Lower leg skin (tissue), 4 donors: ENCODE data around the gene PRDM16. TPM values are rescaled to one million over a fixed set of nuclear protein-coding genes. Genes with fewer than 3 reads are reported as not detected.
A peak's percentile ranks its signal among the peaks of the same experiment; 100 is the strongest.

Source experiments
- DNase-seq, 2 donors: peaks; one replicate each; pipeline ENCODE4 v3.0.0-alpha.2; 2019; ENCODE audit warnings: low spot score in 2 of 2
- H3K4me3 ChIP-seq: fragments of 200-600 bp; sonication (generic); 2 replicates; pipeline ENCODE4 v1.5.1; 2017; ENCODE audit warnings: mild to moderate bottlenecking, low read depth; ENCODE audit not compliant: poor library complexity, severe bottlenecking
- POLR2A ChIP-seq, 2 donors: fragments of 450-650 bp; IDR thresholded peaks; one replicate each; pipeline ENCODE4 v1.6.1; 2016 to 2017; ENCODE audit warnings: antibody characterized with exemption in 2 of 2, mild to moderate bottlenecking in 1 of 2, moderate library complexity in 1 of 2
- WGBS, 2 donors: methylation state at CpG; one replicate each; pipeline ENCODE4 v1.1.5; 2018; 5-methylcytosine and 5-hydroxymethylcytosine counted together
- intact Hi-C: fragments of 100-400 bp; cut with DNase I; formaldehyde crosslinking; loops from one replicate; pipeline ENCODE4 v1.15.0; 2023; ENCODE audit warnings: low total_unique reads
- total RNA-seq, 4 donors: library from RNA; depleted of rRNA; stranded (reverse); fragments of >200 nt; gene quantifications; one replicate each; pipeline ENCODE4 v1.1.0, GENCODE V29; 2016
- TF ChIP-seq, protein P1 (sequence below), 3 donors: fragments of 450-650 bp; IDR thresholded peaks; one replicate each; pipeline ENCODE4 v1.5.1; 2016; ENCODE audit warnings: antibody characterized with exemption in 3 of 3, mild to moderate bottlenecking in 3 of 3, moderate library complexity in 2 of 3

PRDM16 gene
- total RNA-seq, 4 donors from 2014 or later = 0.08 to 0.91 (median 0.56) TPM; not detected in 1

DNA sequence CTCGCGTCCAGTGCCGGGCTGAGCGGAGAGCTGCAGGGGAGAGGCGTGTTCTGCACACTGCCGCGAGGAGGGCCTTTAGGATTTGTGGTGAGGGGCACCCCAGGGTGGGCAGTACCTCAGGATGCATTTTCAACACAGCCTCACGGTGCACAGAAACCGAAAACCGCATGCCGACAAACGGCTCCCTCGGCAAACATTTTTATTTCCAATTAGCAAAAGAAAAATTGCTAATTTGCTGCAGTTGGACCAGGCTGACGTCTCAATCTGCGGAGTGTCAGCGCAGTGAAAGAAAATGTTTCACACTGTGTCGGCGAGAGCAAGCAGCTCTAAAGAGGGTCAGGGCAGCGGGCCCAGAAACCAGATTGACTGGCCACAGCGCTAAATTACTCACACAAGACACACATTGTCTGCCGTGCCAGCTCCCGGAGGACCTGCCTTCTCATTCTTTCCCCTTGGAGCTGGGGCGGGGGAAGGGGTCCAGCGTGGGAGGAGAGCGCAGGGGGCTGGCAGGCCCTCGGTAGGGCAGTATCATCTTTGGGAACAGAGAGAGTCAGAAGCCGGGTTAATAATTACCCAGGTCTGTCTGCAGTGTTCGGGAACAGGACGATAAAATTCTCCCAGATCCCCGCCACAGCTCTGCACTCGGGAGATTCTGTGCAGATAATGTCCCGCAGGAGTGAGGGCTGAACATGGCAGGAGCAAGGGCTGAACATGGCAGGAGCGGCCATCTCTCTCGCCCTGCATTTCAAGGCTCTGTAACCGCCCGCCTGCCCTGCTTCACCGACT lies 150.2 kb downstream of the PRDM16 start:
- intact Hi-C loops = no loop called here
- no peak overlapping the region for H3K4me3 ChIP-seq
- no peak for TF ChIP-seq POLR2A (IDR thresholded peaks at IDR 0.05)
- DNase-seq = peak in 1 of 2 donors; percentile 17
- WGBS, 2 donors = 47 to 48% methylated on average over 35 to 37 of the region's 37 CpGs

DNA sequence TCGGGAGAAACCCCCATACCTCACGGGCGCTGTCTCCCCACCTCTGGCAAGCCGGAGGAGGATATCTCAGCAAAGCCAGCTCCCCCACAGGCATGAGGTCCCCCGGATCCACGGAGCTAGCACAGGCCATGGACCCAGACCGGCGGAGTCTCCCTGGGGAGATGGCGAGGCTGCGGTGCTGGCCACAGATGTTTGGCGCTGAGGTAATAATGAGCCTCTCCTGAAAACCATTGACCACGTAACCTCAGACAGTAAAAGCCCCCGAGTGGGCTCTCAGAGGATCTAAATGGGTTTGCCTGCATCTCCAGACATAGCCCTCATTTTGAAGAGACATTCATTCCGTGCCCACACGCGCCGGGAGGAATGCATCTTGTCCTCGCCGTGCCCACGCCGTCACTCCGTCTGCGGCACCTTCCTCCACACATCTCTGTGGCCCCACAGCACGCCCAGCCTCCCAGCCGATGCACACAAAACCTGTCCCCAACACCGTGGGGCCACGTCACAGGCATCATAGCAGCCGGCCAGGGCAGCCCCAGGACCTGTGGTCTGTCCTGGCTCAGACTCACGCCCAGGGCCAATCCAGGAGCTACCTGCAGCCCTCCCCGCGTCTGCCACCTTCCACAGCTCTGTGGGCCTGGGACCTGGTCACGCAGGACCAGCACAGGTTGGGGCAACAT lies 150.9 kb downstream of the PRDM16 start:
- H3K4me3 ChIP-seq = no peak overlapping the region
- intact Hi-C loops = no loop called here
- no peak for DNase-seq
- 86% methylated on average over 29 to 31 of the region's 32 CpGs for WGBS, 2 donors
- no peak for TF ChIP-seq POLR2A (IDR thresholded peaks at IDR 0.05)
- TF ChIP-seq, protein P1, sequence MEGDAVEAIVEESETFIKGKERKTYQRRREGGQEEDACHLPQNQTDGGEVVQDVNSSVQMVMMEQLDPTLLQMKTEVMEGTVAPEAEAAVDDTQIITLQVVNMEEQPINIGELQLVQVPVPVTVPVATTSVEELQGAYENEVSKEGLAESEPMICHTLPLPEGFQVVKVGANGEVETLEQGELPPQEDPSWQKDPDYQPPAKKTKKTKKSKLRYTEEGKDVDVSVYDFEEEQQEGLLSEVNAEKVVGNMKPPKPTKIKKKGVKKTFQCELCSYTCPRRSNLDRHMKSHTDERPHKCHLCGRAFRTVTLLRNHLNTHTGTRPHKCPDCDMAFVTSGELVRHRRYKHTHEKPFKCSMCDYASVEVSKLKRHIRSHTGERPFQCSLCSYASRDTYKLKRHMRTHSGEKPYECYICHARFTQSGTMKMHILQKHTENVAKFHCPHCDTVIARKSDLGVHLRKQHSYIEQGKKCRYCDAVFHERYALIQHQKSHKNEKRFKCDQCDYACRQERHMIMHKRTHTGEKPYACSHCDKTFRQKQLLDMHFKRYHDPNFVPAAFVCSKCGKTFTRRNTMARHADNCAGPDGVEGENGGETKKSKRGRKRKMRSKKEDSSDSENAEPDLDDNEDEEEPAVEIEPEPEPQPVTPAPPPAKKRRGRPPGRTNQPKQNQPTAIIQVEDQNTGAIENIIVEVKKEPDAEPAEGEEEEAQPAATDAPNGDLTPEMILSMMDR (IDR thresholded peaks at IDR 0.05) = no peak

DNA sequence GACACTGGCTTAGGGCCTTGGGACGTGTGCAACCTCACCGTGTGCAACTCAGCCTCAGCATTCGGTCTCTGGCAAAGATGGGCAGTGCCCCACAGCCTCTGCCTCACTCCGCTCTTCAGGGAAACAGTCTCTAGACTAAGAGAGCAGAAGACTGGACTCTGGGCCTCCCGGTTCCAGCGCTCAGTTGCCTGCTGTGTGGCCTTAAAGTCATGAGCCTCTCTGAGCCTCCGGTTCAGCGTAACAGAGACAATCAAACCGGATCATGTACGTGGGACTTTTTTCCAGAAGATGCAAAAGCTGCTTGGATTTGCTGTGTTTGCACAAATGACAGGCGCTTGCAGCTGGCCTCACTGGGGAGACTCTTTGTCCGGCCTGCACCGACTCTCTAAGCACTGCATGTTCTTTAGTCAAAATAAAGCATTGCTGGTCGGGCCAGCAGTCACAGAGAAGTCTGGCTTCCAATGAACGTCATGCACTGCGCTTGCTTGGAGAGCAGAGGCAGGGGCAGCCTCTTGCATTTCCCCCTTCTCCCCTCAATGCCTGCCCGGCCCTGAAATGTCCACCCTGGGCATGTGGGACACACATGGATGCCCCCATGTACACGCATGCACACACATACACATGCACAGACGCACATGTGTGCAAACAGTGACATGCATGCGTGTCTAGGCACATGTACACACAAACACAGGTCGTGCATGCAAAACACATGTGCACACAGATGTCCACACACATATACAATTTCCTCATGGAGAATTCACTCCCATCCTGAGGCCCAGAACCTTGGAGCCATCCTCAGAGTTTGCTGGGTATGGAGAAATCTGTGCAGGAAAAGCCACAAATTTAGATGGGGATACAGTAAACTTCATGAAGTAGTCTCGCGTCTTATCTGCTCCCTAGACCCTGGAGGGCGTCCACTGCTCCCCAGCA lies 152.4 kb downstream of the PRDM16 start:
- intact Hi-C loops = no loop called here
- WGBS, 2 donors = 77% methylated on average over 24 of the region's 24 CpGs

DNA sequence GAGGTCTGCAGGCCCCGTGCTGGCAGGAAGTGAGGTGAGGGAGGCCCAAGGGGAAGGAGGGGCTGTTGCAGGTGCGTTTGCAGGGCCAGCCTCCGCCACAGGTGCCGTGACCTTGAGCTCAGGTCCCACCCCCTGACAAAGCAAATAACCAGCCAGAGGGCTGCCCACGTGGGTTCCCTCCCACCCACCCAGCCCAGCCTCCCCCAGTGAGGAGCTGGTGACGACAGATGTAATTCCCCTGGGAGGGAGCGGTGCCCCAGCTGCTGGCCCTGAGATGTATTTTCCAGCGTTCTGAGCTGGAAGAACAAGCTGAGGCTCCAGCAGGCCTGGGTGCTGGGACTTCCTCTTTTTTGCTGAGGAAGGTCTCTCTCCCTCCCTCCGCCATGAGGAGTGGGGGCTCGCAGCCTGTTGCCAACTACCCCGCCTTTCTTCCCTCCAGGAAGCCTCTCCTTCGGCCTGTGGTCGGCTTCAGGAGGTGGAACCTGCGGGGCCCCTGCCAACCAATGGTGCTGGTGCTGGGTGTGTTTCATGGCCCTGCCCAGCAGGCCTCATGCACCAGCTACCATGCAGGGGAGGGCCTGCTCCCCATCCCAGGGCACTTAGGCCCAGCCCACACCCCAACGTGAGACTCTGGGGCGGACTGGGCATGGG lies 153.2 kb downstream of the PRDM16 start:
- intact Hi-C loops = no loop called here
- TF ChIP-seq, protein P1 (IDR thresholded peaks at IDR 0.05) = no peak
- TF ChIP-seq POLR2A (IDR thresholded peaks at IDR 0.05) = no peak
- DNase-seq = no peak
- no peak overlapping the region for H3K4me3 ChIP-seq
- WGBS, 2 donors = 32 to 37% methylated on average over 14 of the region's 16 CpGs

More for the DNA sequence above, 152.4 kb downstream of the PRDM16 start:
- no peak overlapping the region for H3K4me3 ChIP-seq
- DNase-seq = no peak
- no peak for TF ChIP-seq POLR2A (IDR thresholded peaks at IDR 0.05)
- TF ChIP-seq, protein P1 (IDR thresholded peaks at IDR 0.05) = no peak

DNA sequence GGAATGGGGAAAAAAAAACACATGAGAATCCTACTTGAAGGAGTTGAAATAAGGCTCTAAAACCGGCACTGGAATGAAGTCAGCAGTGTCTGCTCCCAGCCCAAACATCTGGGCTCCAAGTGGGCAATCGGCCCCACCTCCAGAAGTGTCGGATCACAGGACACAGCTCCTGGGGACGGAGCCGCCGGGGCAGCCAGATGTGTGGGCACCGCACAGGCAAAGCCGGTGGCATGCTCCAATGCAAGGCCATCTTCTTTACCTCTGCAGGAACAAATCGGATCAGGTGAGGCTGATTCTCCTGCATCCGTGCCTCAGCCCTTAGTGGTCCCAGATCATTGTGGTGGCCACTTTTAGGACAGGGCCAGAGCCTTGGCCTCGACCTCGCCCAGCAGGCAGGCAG lies 156.7 kb downstream of the PRDM16 start:
- TF ChIP-seq, protein P1 (IDR thresholded peaks at IDR 0.05) = no peak
- no peak for TF ChIP-seq POLR2A (IDR thresholded peaks at IDR 0.05)
- 49 to 51% methylated on average over 12 of the region's 12 CpGs for WGBS, 2 donors
- intact Hi-C loops = no loop called here
- no peak for DNase-seq
- H3K4me3 ChIP-seq = no peak overlapping the region
